HEK293 (cell line): Measurements from ENCODE around the gene PSG4.
"Not testable (repeated sequence)": the region's sequence is repeated elsewhere in the genome, so short reads cannot be mapped to it uniquely, and the experiment has no call there.

ENCODE experiments used
- GLIS1 ChIP-seq: fragments of 450-650 bp; formaldehyde crosslinking; IDR thresholded peaks from 2 replicates; pipeline ENCODE4 v1.5.1; 2016; ENCODE audit warnings: missing biosample characterization, missing genetic modification characterization
- SALL2 ChIP-seq: fragments of 450-650 bp; formaldehyde crosslinking; IDR thresholded peaks from 2 replicates; pipeline ENCODE4 v1.5.0; 2017; ENCODE audit warnings: missing biosample characterization, mild to moderate bottlenecking, missing genetic modification characterization, borderline replicate concordance
- ZFP3 ChIP-seq: fragments of 450-650 bp; formaldehyde crosslinking; IDR thresholded peaks from 2 replicates; pipeline ENCODE4 v1.5.1; 2016; ENCODE audit warnings: low read depth, missing biosample characterization, missing genetic modification characterization
- ZNF23 ChIP-seq: fragments of 450-650 bp; formaldehyde crosslinking; IDR thresholded peaks from 2 replicates; pipeline ENCODE4 v1.5.1; 2016; ENCODE audit warnings: missing biosample characterization, missing genetic modification characterization, borderline replicate concordance
- ZNF302 ChIP-seq: fragments of 450-650 bp; formaldehyde crosslinking; IDR thresholded peaks from 2 replicates; pipeline ENCODE4 v1.5.1; 2016; ENCODE audit warnings: missing biosample characterization, missing genetic modification characterization, low read depth
- ZNF473 ChIP-seq: fragments of 450-650 bp; formaldehyde crosslinking; IDR thresholded peaks from 2 replicates; pipeline ENCODE4 v1.5.1; 2017; ENCODE audit warnings: missing biosample characterization, missing genetic modification characterization
- ZNF48 ChIP-seq: fragments of 450-650 bp; formaldehyde crosslinking; IDR thresholded peaks from 2 replicates; pipeline ENCODE4 v1.5.1; 2016; ENCODE audit warnings: missing biosample characterization, missing genetic modification characterization
- ZNF624 ChIP-seq: fragments of 450-650 bp; formaldehyde crosslinking; IDR thresholded peaks from 2 replicates; pipeline ENCODE4 v1.5.1; 2017; ENCODE audit warnings: missing biosample characterization, missing genetic modification characterization
- ZNF701 ChIP-seq: fragments of 450-650 bp; formaldehyde crosslinking; IDR thresholded peaks from 2 replicates; pipeline ENCODE4 v1.5.1; 2016; ENCODE audit warnings: missing biosample characterization, missing genetic modification characterization
- TF ChIP-seq, protein P1 (sequence below): fragments of 450-650 bp; formaldehyde crosslinking; IDR thresholded peaks from 2 replicates; pipeline ENCODE4 v1.5.1; 2016; ENCODE audit warnings: missing biosample characterization, missing genetic modification characterization

DNA sequence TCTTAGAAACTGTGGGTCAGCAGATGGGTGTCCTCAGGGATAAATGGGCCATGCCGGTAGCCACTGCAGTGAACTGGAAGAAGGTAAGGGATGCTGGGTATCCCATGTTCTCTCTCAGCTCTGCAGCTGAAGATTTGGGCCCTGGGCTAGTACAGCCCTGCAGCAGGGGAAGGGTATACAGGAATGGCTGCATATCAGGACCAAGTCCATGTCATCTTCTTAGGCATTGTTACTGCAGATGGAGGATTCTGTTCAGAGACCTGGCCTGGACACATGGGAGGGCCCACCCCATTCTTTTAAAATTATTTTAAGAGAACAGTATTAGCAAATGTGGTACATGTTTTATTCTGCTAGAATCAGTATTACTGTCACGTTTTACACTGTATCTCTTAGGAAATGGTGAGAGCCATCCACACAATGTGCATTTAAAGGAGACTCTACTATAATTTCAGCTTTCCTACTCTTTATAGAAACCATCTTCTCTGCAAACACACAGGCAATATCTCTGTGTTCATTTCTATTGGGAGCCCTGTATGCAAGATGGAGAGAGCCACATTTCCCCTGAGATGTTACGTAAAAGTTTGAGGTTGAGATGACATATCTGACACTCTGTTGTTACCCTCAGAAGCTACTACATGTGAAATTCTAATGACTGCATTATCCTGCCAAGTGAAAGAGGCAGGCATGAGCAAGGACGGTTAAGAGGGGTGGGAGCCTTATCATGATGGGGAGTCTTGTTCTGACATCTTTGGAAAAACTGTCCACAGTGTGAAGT lies 12.9 kb downstream of the PSG4 start:
- TF ChIP-seq GLIS1 (tag by site-specific recombination); ZNF624 (tag by site-specific recombination); ZNF23; SALL2 (tag by site-specific recombination); ZNF48; ZFP3 (tag by site-specific recombination); ZNF302 (tag by site-specific recombination); ZNF701 (tag by site-specific recombination); ZNF473 (tag by site-specific recombination): not testable (repeated sequence)
- TF ChIP-seq, protein P1, sequence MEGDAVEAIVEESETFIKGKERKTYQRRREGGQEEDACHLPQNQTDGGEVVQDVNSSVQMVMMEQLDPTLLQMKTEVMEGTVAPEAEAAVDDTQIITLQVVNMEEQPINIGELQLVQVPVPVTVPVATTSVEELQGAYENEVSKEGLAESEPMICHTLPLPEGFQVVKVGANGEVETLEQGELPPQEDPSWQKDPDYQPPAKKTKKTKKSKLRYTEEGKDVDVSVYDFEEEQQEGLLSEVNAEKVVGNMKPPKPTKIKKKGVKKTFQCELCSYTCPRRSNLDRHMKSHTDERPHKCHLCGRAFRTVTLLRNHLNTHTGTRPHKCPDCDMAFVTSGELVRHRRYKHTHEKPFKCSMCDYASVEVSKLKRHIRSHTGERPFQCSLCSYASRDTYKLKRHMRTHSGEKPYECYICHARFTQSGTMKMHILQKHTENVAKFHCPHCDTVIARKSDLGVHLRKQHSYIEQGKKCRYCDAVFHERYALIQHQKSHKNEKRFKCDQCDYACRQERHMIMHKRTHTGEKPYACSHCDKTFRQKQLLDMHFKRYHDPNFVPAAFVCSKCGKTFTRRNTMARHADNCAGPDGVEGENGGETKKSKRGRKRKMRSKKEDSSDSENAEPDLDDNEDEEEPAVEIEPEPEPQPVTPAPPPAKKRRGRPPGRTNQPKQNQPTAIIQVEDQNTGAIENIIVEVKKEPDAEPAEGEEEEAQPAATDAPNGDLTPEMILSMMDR (tag by site-specific recombination) = not testable (repeated sequence)
